Skin epidermis (tissue), 12 donors: Measurements from ENCODE around the gene ATP2B3.
"Not testable (repeated sequence)": the region's sequence is repeated elsewhere in the genome, so short reads cannot be mapped to it uniquely, and the experiment has no call there.

ENCODE experiments used
- H3K27ac ChIP-seq, 21 experiments: fragments of 200-600 bp; sonication (generic) in 11 of 21; one replicate each; pipeline ENCODE4 v1.5.0; 2020; ENCODE audit warnings: mild to moderate bottlenecking in 3 of 21, inconsistent platforms in 2 of 21, moderate library complexity in 2 of 21
- H3K4me3 ChIP-seq, 7 experiments: fragments of 200-600 bp; sonication (generic) in 2 of 7; one replicate each; pipeline ENCODE4 v1.5.0; 2020; ENCODE audit warnings: inconsistent platforms in 2 of 7, mild to moderate bottlenecking in 2 of 7, moderate library complexity in 1 of 7

The ATP2B3 gene

DNA sequence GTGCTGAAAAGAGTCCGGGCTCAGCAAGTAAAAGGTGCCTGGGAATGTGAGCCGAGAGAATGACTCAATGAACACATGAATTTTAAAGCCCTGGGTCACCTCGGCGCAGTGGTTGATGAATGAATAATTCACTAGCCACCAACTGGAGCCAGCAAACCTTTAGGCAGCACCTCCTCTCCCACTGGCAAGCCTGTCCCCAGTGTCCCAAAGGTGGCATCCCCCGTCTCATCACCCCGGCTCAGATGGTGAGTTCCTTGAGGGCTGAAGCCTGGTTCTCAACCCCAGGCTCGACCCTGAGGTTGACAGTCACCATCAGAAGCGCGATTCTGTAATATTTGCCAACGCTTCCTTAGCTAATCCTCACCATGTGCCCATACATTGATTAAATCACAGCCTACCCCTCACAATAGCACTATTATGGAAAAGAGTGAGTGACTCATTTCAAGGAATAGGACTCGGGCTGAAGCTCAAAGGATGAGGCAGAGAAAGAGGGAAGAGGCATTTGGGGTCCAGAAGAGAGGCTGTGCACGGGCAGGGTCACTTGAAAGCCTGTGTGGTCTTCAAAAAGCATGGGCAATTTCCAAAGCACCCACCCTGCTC lies 84.2 kb downstream of the ATP2B3 start:
- H3K27ac ChIP-seq, result no peak overlapping the region

DNA sequence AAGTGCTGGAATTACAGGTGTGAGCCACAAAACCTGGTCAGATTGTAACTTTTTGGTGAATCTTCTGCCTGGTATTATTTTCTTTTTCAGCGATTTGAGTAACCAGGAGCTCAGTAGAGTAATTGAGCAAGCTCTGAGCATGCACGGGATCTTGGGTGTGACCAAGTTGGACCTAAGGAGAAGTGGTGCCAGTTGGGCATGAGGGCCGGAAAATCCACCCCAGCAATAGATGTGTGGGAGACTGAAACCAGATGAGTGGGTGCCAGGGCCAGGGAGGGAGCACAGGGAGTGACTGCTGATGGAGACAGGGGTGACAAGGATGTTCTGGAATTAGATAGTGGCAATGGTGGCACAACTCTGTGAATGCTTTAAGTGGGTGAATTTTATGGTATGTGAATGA lies 85.2 kb downstream of the ATP2B3 start:
- H3K27ac ChIP-seq, result no peak overlapping the region

More for the DNA sequence above, 84.2 kb downstream of the ATP2B3 start:
- no peak overlapping the region for H3K4me3 ChIP-seq

DNA sequence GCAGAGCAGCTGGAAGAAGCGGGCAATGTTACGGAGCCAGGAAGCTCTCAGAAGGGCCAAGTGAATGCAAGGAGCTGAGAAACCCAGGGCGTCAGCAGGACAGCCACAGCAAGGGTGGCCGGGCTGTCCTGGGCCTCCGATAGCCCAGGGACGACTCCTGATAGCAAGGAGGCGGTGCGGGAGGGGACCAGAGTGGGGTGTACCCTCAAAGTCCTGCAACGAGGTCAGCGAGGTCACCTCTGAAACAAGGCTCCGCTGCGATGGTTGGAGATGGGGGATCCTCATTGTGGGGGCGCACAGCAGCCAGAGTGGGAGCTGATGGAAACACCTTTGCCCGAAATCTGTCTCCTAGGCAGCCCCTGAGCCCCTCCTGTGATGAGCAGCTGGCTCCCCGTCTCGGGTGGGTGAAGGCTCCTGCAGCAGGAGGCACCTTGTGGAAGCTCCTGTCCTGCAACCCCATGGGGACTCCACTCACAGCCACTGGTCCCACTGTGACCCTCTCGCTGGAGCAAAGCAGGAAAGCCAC lies 85.8 kb downstream of the ATP2B3 start:
- no peak overlapping the region for H3K27ac ChIP-seq
- no peak overlapping the region for H3K4me3 ChIP-seq

More for the DNA sequence above, 85.2 kb downstream of the ATP2B3 start:
- H3K4me3 ChIP-seq, result no peak overlapping the region

DNA sequence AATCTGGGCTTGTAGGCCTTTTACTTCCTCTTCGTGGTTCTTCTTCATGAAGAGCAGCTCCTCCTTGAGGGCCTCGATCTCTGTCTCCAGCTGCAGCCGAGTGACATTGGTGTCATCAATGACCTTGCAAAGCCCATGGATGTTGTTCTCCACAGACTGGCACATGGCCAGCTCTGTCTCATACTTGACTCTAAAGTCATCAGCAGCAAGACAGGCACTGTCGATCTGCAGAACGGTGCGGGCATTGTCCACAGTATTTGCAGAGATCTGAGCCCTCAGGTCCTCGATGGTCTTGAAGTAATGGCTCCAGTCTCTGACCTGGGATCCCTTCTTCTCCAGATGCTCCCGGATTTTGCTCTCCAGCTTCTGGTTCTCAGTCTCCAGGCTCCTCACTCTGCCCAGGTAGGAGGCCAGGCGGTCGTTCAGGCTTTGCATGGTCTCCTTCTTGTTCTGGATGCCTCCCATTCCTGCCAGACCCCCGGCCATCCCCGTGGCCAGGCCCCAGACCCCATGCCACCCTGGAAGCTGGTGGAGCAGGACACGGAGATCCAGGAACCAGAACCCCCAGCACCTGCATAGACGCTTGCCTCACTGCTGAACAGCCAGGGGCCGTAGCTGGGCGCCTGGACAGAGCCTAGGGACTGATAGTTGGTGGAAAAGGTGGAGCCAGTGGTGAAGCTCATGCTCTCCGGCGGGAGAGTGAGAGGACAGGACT lies 87.4 kb downstream of the ATP2B3 start:
- H3K4me3 ChIP-seq, H3K27ac ChIP-seq: not testable (repeated sequence)

DNA sequence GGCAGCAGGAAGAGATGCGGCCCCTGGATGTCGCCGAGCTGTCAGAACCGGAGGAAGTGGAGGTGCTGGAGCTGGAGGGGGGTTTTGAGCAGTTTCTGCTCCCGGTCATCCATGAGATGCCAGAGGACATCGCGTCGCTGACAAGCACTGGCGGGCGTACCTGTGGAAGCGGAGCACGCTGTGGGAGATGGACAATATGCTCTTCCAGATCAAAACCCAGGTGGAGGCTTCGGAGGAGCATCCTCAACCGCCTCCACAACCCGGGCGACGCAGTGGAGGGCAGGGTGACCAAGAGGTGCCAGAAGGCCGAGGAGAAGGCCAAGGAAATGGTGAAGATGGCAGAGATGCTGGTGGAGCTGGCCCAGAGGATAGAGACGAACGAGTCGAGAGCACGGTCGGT lies 89.1 kb downstream of the ATP2B3 start:
- Histone ChIP-seq H3K27ac (no peak overlapping the region), H3K4me3 (no peak overlapping the region)

DNA sequence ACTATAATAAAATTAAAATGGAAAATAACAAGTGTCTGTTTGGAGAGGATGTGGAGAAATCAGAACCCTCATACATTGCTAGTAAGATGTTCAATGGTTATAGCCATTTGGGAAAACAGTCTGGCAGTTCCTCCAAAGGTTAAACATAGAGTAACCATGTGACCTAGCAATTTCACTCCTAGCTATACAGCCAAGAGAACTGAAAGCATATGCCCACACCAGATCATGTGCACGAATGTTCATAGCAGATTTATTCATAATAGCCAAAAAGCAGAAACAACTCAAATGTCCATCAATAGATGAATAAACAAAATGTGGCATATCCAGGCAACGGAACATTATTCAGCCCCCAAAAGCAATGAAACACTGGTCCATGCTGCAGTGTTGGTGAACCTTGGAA lies 90.9 kb downstream of the ATP2B3 start:
- H3K27ac ChIP-seq, result no peak overlapping the region
- H3K4me3 ChIP-seq, result no peak overlapping the region

DNA sequence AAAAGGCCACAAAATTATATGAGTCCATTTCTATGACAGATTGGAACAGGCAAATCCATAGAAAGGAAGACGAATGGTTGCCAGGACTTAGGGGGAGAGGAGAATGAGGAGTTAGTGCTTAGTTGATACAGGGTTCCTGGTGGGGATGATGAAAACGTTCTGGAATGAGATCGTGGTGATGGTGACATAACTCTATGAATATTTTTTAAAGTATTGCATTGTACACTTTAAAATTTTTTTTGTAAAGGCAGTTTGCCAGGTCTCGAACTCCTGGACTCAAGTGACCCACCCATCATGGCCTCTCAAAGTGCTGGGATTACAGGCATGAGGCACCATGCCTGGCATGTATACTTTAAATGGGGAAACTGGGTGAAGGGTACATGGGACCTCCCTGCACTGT lies 91.4 kb downstream of the ATP2B3 start:
- H3K27ac ChIP-seq, result no peak overlapping the region
- H3K4me3 ChIP-seq, result no peak overlapping the region

DNA sequence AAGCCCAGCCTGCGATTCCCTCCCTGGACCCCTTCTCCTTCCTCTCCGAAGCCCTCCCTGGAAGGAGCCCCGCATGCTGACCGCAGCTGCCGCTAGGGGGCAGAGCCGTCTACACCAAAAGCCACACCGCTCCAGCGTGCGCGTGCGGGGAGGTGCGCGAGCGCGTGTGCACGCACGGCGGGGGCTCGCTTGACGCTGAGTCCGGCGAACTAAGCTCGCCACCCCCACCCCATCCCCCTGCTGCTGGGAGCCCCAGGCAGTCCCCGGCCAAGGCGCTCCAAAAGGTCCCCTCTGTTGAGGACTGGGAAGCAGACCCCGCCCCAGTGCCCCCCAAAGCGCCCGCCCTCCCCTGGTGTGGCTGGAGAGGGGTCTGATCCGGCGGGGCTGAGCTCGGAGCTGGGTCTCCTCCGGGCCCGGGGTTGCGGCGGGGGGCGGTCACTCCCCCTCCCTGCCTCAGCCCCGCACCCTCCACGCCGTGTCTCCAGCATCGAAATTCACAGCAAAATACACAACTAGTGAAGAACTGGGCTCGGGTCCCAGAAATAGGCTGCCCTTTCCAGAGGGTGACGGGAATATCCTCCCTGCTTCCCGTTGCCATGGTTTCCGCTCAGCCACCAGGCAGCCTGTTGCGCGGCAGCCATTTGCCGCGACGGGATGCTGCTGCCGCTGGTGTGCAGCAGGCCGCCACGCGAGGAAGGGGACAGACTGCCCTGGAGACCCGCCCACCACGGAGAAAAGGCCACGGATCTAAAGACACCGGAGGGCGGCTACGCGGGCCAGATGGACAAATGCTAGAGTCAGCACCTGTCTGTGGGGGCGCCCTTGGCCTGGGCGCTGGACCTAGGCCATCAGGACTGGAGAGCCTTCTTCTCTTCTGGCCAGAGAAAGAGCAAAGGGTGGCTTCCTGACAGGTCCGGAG lies 92.7 kb downstream of the ATP2B3 start:
- H3K4me3 ChIP-seq, result peak overlapping the region; percentile 4 to 41 (median 24)
- peak overlapping the region in 3 of 21 experiments; percentile 11 to 66 (median 21) for H3K27ac ChIP-seq

DNA sequence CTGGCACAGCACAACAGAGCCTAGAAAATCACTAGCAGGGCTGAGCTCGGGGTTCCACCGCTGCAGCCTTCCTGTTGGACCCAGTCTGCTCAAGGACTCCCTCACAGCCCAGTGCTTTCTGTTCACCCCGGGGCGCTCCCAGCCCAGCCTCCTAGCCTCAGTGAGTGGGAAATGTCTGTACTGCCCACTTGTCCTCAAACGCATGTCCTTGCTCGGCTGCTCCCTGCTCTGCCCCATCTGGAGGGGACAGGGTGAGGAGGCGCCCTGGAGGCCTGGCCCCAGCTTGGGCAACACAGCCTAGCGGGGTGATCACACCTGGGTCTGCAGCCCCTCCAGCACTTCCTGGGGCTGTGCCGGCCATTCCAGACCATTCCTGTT lies 93.4 kb downstream of the ATP2B3 start:
- no peak overlapping the region for H3K4me3 ChIP-seq

DNA sequence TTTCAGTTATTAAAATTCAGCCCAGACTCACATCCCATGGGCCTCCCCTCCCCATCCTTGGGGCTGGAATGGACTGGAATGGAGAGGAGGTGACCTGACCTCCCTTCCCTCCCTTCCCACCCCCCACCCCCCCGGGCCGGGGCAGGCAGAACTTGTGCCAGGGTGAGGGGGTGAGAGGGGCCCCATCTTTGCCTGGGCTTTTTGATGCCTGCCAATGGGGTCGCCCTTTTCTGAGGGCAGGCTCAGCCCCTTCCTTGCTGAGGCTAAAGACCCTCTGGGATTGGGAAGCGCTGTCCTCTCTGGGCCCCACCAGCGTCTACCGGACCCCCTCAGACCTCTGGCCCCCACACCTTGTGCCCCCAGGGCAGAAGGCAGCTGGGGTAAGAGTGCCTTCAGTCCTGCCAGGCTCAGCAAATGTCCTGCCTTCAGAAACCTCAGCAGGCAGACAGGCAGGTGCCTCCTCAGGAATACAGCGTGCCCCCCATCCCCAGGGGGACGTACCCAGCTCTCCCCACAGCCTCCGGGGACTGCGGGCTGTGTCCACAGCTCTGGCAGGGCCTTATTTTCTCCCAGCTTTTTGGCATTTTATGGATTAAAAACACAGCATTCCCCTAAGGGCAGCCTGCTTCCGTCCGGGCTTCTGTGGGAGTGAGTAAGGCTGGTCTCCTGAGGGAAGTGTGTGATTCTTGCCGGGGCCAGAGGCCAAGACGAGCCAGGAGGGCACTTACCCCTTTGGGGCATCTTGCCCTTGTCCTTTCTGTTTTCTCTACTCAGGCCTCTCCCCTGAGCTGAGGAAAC lies 94.1 kb downstream of the ATP2B3 start:
- Histone ChIP-seq H3K4me3 (no peak overlapping the region), H3K27ac (no peak overlapping the region)

More for the DNA sequence above, 93.4 kb downstream of the ATP2B3 start:
- H3K27ac ChIP-seq, result no peak overlapping the region

DNA sequence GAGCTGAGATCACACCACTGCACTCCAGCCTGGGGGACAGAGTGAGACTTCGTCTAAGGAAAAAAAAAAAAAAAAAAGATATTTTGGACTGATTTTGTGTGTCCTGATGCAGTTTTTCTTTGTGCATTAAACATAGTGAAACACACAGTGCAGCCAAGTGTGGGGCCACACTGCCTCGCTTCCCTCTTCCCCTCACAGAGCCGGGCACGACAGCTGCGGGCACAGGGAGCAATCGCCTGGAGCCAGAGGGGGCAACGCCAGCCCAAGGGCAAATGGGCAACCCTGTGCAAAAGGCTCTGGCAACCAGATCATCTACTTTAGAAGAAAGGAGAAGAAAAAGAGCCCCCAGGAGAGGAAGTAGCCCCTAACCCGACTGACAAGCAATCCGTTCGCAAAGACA lies 95.0 kb downstream of the ATP2B3 start:
- H3K27ac ChIP-seq, result no peak overlapping the region
- H3K4me3 ChIP-seq, result no peak overlapping the region

DNA sequence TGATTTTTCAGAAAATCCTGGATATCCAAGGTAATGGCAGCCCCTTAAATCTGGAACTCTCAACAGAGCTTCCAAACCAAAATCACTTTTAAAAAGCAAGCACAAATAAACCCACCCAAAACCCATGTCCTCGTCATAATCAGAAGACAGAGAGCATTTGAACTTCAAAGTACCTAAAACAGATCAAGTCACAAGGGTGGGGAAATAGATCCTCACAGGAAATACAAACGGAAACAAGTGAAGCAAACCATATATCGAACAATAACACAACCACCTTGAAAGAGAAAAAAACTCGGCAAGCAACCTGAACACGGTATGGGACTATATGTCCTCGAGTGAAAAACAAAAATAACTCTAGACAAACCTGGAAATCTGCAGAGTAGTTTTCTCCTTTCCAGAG lies 97.4 kb downstream of the ATP2B3 start:
- Histone ChIP-seq H3K4me3 (no peak overlapping the region), H3K27ac (no peak overlapping the region)

DNA sequence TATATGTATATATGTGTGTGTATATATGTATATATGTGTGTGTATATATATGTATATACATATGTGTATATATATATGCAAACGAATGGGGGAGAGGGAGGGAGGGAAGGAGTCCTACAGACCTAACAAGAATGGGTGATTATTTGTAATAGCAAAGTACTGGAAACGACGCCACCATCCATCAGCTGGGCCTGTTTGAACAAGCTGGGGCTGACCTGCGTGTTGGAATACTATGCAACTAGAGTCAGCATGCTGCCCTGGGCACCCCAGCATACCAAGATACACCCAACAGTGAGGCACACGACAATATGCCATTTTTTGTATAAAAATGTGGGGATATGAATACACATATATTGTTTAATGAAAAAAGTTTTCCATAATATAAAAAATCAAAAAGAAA lies 103.1 kb downstream of the ATP2B3 start:
- H3K4me3 ChIP-seq, result no peak overlapping the region
- H3K27ac ChIP-seq, result no peak overlapping the region

DNA sequence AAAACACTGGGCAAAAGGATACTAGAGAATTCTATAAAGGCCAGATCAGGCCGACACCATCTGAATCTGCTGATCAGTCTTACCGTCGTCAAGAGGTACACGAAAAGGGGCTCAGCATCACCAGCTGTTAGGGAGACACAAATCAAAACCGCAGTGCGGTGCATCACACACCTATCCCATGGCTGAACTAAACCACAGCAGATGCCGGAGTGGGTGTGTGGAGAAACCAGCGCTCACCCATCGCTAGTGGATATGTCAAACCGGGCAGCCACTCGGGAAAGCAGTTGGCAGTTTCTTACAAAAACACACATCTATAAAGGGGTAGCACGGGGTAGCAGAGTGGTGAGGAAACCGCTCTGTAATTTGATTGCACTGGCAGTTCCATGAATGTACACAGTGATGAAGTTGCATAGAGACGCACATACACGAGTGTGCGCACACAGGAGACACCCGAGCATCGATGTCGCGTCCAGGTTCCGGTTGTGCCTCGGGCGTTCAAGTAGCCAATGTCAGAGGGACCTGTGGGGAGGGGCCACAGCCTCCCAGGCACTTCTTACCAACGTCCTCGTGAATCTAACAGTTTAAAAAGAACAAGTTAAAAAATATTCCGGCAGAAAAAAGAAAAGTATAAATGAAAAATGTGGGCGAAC lies 104.6 kb downstream of the ATP2B3 start:
- no peak overlapping the region for H3K27ac ChIP-seq
- no peak overlapping the region for H3K4me3 ChIP-seq

DNA sequence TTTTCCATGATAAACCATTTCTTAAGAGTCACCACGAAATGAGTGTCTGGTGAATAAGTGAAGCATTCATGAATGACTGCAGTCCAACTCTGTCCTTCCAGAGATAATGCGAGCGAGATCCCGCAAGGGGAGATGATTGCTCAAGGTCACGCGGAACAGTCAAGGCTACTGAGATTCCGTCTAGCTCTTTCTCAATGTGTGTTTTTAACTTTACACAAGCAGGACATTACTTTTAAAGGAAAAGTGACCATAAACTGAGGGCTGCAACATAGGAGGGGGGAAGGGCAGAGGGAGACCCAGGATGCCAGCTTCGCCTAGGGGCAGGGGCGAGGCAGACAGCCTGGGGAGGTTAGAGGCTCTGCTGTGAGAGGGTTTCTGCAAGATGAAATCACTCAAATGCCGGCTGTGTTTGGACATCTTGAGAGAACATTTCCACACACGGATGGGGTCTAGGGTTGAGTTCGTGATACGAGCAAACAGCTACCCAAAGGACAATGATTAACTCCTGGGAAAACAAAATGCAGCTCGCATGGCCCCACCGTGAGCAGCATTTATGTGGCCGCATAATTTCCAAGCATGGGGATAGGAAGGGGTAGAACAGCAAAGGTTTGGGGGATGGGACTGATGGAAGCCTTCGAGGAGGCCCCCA lies 105.3 kb downstream of the ATP2B3 start:
- H3K27ac ChIP-seq, result no peak overlapping the region
- no peak overlapping the region for H3K4me3 ChIP-seq

DNA sequence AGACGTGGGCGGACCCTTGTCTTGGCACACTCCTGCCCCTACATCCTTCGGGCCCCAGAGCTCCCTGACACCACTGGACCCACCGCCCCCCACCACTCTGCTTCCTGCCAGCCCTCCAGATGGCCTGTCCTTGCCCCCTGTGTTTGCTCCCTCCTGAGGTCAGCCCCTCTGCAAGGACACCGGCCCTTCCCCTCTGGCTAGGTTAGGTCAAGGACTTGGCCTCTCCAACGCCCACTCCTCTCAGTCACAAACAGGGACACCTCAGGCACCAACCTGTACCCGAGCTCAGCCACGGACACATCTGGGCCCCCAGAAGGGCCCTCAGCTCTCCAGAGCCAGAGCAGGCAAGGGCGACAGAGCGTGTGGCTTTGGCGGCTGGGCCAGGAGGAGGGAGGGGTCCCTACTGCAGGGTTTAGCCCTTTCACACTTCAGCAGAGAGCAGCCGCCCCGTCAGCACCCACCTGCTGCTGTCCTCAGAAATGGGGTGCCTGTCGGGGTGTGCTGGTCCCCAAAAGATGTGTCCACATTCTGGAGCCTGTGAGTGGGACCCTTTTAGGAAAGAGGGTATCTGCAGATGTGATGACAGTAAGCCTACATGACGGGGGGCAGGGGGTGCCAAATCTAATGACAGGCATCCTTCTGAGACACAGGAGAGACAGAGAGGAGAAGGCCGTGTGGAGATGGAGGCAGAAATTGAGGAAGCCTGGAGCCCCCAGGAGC lies 106.0 kb downstream of the ATP2B3 start:
- no peak overlapping the region for H3K27ac ChIP-seq
- H3K4me3 ChIP-seq, result no peak overlapping the region

DNA sequence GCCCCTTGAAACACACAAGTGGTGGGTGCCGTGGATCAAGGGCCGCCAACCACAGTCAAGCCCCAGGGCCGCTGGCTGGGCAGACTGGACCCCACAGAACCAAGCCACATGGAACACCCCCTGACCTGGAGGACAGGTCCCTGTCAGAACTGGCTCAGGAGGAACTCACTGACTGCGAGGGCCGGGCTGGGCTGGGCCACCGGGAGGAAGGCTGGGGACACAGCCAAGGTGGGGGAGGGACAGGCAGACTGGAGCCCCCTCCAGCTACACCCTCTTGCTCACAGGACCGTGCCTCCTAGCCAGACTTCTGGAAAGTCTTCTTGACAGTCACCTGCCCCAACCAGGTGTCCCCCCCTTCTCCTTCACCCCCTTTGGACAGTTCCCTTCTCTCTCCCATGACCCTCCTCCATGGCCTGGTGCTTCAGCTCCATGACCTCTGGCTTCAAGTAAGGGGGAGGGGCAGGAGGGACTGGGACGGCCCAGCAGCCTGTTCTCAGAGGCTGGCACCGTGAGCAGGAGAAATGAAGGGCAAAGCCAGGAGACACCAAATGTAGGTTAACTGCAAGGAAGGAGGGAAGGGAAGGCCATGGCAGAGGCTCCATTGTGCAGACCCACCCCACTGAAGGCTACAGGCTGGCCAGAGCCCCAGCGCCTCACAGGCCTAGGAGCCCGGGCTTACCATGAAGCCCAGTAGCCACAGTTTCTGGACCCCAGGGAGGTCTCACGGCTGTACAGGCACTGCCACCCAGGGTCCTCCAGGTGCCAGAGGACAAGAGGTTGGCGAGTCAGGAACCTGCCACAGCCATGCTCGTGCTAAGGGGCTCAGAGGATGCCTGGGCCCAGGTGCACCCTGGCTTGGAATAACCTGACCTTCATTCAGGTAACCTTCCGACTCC lies 107.0 kb downstream of the ATP2B3 start:
- Histone ChIP-seq H3K27ac (no peak overlapping the region), H3K4me3 (no peak overlapping the region)
